ENCODE data around the gene ZFYVE26.

- TF ChIP-seq EZH2 (IDR thresholded peaks at IDR 0.05) (no peak), CTCF (IDR thresholded peaks at IDR 0.05) (no peak)
Measured at GRCh38 chr14:67722293-67722692, 94.1 kb downstream of the ZFYVE26 start.
